Activated CD4-positive, alpha-beta T cell treated with anti-CD3 and anti-CD28 coated beads, Interleukin-2, amount 10 ng/mL, durations not matched to agents 24 days and 14 days (primary cell): ENCODE data around the gene PMM2. TPM values are rescaled to one million over a fixed set of nuclear protein-coding genes. Genes with fewer than 3 reads are reported as not detected.
"Not testable (repeated sequence)": the region's sequence is repeated elsewhere in the genome, so short reads cannot be mapped to it uniquely, and the experiment has no call there.

Experiments used
- DNase-seq: peaks from one replicate; pipeline ENCODE4 v3.0.0; 2022
- H3K27ac Mint-ChIP-seq: one replicate; pipeline ENCODE4 v1.8.0; 2022; ENCODE audit warnings: mild to moderate bottlenecking, mixed read lengths
- H3K27me3 Mint-ChIP-seq: one replicate; pipeline ENCODE4 v1.8.0; 2022; ENCODE audit warnings: mixed read lengths
- H3K36me3 Mint-ChIP-seq: one replicate; pipeline ENCODE4 v1.8.0; 2022; ENCODE audit warnings: low read depth, mild to moderate bottlenecking, mixed read lengths
- H3K4me1 Mint-ChIP-seq: one replicate; pipeline ENCODE4 v1.8.0; 2021; ENCODE audit warnings: mixed read lengths
- H3K4me3 Mint-ChIP-seq: one replicate; pipeline ENCODE4 v1.8.0; 2022; ENCODE audit warnings: mild to moderate bottlenecking, moderate library complexity, mixed read lengths
- H3K9me3 Mint-ChIP-seq: one replicate; pipeline ENCODE4 v1.8.0; 2021; ENCODE audit warnings: mixed read lengths
- intact Hi-C: fragments of 100-400 bp; cut with micrococcal nuclease; formaldehyde crosslinking; loops from one replicate; pipeline ENCODE4 v1.15.1; 2023
- total RNA-seq: library from RNA; stranded (reverse); gene quantifications from 2 replicates; pipeline ENCODE4 v1.2.3, GENCODE V29; 2022

Gene PMM2
- total RNA-seq, 1 donor from 2014 or later: 74.1 TPM

DNA sequence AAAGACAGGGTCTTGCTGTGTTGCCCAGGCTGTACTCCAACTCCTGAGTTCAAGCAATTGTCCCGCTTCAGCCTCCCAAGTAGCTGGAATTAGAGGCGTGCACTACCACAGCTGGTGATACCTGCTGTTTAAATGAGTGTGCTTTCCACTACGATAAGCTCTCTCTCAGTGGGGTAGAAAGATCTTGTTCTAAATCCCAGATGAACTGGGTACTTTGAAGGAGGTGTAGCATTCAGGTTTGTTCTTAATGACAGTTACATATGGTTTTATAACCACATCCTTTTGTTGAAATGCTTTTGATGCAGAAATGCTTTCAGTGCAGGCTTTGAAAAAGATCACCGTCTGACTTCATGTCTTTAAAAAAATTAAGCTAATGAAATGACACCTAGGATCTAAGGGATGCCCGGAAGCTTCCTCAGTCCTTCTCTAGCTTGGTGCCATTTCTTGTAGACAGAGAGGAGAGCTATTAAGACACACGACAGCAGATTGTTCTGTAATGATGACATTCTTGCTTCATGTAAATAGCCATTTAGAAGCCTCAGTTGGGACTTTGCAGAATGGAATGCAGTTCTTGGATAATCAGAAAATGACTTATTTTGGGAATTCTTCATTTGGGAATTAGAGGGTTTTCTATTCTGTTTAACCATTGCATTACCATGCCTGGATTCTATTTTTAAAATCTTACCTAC is 19.5 kb downstream of the PMM2 start:
- peak; percentile 67 for DNase-seq
- Mint-ChIP-seq H3K9me3 (no peaks in the 10 kb centered on the region), H3K36me3 (peaks cover 74% of the 10 kb centered on the region), H3K27me3 (no peaks in the 10 kb centered on the region), H3K27ac (peak overlapping the region; percentile 71), H3K4me3 (peak overlapping the region; percentile 38), H3K4me1 (peaks cover 26% of the 10 kb centered on the region)
- intact Hi-C loops: no loop called here

DNA sequence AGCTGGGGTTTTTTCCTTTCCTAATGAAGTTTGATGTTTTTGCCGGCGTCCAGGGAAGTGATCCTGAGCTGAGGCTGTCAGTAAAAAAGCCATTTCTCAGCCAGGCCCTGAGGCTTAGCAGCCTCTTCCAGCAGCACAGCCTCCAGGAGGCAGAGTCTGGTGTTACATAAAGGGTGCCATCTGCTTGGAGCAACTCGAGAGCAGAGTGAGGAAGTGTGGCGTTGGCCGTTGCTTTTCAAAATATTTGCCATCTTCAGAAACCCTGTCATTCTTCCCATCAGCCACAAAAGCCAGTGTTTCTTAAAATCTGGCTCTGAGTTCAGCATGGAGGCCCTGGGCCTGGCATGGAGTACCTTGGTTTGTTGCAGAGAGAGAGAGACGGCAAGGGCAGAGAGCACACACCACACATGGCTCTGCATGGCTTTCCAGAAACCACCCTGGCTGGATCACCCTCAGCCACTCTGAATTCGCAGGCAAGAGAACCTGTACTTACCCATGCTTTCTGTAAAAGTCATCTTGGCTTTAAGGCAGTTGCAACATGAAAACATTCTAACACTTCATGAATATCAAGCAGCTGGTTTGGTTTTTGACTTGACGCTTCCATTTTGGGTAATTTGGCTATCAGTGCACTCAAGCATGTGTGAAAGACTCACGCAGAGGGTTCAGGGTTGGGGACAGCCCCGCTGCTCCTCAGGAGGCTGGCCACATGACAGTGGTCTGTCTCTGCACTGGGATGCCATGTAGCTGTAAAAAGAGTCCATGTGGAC is 21.0 kb downstream of the PMM2 start:
- Mint-ChIP-seq H3K27me3 (no peaks in the 10 kb centered on the region), H3K27ac (peak overlapping the region; percentile 11)
- intact Hi-C loops: no loop called here

DNA sequence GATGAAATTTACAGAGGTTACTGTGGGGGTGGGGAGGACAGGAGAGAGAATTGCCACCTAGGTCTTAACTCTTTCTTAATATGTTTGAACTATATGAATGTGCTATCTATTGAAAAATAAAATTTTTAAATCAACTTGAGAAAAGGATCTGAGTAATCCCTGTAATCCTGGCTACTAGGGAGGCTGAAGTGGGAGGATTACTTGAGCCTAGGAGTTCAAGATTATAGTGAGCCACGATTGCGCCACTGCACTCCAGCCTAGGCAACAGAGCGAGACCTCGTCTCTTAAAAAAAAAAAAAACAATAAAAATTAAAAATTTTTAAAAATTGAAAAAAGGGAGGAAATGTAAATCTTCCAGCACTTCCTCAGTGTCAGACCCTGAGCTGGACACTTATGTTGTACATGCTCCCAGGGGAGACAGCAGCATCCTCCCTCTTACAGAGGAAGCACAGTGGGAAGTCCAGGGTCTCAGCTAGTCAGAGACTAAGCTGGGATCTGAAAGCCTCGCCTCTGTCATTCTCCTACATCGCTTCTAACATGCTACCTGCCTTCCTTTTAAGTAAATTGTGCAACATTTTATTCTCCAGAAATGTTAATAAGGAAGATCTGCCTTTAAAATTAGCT is 21.9 kb downstream of the PMM2 start:
- DNase-seq: no peak
- intact Hi-C loops: loop anchor here (2.0 kb wide), 1 partner anchor 61 kb away; no protein-coding TSS in a partner anchor
- H3K4me1 Mint-ChIP-seq: peaks cover 22% of the 10 kb centered on the region
- H3K4me3 Mint-ChIP-seq: no peak overlapping the region
- H3K27me3 Mint-ChIP-seq: no peaks in the 10 kb centered on the region
- H3K36me3 Mint-ChIP-seq: peaks cover 64% of the 10 kb centered on the region
- H3K9me3 Mint-ChIP-seq: no peaks in the 10 kb centered on the region
- no peak overlapping the region for H3K27ac Mint-ChIP-seq

More for the DNA sequence above, 21.0 kb downstream of the PMM2 start:
- no peak for DNase-seq
- Mint-ChIP-seq H3K9me3 (no peaks in the 10 kb centered on the region), H3K4me1 (peaks cover 25% of the 10 kb centered on the region), H3K36me3 (peaks cover 68% of the 10 kb centered on the region), H3K4me3 (no peak overlapping the region)

DNA sequence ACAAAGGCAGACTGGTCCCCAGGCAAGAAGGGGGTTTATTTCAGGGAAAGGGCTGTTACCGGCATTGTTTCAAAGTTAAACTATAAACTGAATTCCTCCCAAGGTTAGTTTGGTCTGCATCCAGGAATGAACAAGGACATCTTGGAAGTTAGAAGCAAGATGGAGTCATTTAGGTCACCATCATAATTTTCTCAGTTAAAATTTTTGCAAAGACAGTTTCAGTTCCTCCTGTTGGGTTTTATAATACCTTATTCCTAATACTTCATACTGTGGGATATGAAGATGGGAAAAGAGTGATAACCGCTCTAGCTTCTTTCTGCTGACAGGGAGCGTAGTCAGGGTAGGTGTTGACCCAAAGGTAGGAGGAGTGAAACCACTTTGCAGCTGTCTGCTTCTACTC is 24.8 kb downstream of the PMM2 start:
- Mint-ChIP-seq H3K4me3 (no peak overlapping the region), H3K27me3 (no peaks in the 10 kb centered on the region), H3K36me3 (peaks cover 53% of the 10 kb centered on the region), H3K4me1 (peaks cover 11% of the 10 kb centered on the region), H3K9me3 (no peaks in the 10 kb centered on the region), H3K27ac (no peak overlapping the region)
- intact Hi-C loops: no loop called here
- DNase-seq: no peak

DNA sequence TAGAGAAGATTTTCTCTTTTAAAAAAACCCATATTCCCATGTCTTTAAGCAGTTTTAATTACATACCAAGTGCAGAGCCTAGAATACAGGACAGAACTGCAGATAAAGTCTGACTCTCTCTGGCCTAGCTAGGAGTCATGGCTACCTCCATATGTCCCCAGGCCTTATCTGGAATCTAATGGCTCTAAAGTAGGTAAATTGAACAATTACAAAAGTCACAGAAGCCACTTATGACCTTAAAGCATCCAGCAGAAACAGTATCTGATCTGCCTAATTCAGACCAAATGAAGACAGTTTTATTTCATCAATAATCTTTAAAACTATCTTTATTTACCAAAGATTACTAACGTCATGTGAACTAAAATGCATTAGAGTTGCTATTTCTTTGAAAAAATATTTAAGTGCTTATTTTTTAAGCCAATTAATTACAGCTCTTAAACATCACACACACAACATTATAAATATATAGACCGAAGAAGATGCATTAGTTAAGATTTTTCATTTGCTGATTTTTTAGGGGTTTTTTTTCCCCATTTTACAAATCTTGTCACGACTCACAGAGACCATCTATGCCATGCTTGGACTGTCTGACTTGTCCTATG is 28.7 kb downstream of the PMM2 start:
- intact Hi-C loops: no loop called here
- Mint-ChIP-seq H3K9me3 (no peaks in the 10 kb centered on the region), H3K36me3 (peaks cover 54% of the 10 kb centered on the region), H3K4me3 (no peak overlapping the region), H3K27ac (no peak overlapping the region), H3K4me1 (peaks cover 11% of the 10 kb centered on the region), H3K27me3 (no peaks in the 10 kb centered on the region)
- DNase-seq: no peak

DNA sequence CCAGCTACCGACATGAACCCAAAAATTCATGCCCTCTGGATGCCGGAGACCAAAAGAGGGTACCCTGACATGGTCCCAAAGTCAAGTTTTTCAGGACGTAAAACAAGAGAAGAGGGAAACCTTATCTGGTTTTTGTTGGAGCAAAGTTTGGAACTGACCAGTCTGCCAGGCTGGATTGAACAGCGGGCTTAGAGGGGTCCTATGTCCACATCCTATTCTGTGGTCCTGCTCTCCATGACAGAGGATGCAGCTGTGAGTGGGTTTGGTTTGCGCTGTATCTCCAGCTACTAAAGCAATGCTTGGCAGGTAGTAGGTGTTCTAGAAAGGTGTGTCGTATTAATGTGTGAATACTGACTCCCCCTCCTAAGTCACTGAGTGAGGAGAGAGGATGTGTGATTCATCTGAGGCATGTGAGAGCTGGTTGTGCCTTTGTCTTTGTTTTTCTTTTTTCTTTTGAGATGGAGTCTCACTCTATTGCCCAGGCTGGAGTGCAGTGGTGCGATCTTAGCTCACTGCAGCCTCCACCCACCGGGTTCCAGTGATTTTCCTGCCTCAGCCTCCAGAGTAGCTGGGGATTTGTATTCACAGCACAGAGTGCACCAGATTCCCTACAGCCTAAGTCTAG is 31.0 kb downstream of the PMM2 start:
- intact Hi-C loops: no loop called here
- H3K4me1 Mint-ChIP-seq: peaks cover 12% of the 10 kb centered on the region
- H3K36me3 Mint-ChIP-seq: peaks cover 50% of the 10 kb centered on the region
- H3K27me3 Mint-ChIP-seq: no peaks in the 10 kb centered on the region
- H3K4me3 Mint-ChIP-seq: no peak overlapping the region
- no peak overlapping the region for H3K27ac Mint-ChIP-seq
- no peaks in the 10 kb centered on the region for H3K9me3 Mint-ChIP-seq
- DNase-seq: no peak

DNA sequence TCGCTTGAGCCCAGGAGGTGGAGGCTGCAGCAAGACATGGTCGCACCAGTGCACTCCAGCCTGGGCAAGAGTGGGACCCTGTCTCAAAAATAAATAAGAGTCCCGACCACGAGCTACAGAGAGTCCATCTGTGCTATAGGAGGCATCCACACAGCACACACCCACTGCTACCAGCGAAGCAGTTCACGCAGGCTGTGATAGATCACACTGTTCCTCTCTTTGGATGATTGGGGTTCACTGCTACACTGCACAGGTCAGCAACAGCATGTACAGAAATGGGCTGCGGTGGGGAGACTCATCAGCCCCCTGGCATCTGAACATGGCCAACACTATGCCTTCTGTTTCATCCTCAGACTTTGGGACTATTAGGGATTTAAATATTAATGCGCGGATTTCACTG is 33.8 kb downstream of the PMM2 start:
- Mint-ChIP-seq H3K9me3 (no peaks in the 10 kb centered on the region), H3K27me3 (no peaks in the 10 kb centered on the region), H3K27ac (no peak overlapping the region), H3K4me1 (peaks cover 14% of the 10 kb centered on the region), H3K36me3 (peaks cover 42% of the 10 kb centered on the region), H3K4me3 (no peak overlapping the region)
- DNase-seq: no peak
- intact Hi-C loops: no loop called here

DNA sequence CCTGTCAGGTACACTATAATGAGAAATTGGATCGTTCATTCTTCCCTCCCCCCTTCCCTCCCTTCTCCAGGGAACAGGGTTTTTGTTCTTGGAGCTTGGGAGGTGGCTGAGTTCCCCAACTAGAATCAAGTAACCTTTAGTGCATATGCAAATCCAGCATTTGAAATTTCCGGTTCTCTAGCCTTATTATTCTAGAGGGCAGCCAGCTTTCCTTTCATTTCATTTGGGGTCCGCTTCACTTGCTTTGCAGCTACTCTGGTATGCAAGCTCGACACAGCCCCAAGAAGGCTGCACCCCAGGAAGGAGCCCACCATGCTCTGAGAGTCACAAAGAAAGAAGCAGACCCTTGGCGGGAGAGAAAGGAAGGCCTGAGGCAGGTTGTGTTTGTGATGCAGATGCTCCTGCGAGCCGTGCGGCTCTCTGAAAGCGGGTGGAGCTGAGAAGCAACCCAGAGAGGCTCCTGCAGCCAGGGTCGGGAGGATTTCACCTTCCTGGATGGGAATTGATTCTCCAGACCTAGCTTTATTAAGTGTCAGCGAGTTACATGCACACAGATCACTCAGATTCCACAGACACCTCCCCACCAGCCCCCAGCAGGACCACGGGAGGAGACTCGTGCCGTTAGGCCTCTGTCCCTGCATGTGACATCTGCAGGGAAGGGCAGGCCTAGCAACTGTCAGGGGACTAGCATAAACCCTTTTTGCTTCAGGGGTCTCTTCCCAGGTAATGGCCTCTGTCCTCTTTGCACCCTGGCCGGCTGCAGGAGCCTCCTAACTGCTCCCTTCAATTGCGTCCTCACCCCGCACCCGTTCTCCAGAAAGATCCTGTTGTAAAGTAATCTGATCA is 34.5 kb downstream of the PMM2 start:
- H3K4me3 Mint-ChIP-seq: no peak overlapping the region
- H3K9me3 Mint-ChIP-seq: no peaks in the 10 kb centered on the region
- DNase-seq: no peak
- H3K4me1 Mint-ChIP-seq: peaks cover 12% of the 10 kb centered on the region
- peaks cover 40% of the 10 kb centered on the region for H3K36me3 Mint-ChIP-seq
- no peaks in the 10 kb centered on the region for H3K27me3 Mint-ChIP-seq
- H3K27ac Mint-ChIP-seq: no peak overlapping the region
- intact Hi-C loops: no loop called here

DNA sequence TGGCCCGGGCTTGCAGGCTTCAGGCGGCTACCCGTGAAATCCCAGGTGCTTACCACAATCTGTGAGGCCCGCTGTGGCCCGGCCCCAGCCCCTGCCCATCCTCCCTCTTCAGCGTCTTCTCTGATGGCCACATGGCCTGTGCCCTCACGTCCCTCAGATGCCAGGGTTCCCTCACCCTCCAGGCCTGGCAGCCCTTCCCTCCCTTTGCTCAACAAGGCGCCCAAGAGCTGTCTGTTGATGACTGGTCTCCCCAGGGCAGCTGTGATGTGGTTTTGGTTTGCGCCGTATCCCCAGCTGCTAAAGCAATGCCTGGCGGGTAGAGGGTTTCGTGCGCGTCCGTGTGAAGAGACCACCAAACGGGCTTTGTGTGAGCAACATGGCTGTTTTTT is 35.1 kb downstream of the PMM2 start:
- Mint-ChIP-seq H3K4me3 (no peak overlapping the region), H3K9me3 (no peaks in the 10 kb centered on the region), H3K27ac (no peak overlapping the region), H3K4me1 (peaks cover 12% of the 10 kb centered on the region), H3K36me3 (peaks cover 39% of the 10 kb centered on the region), H3K27me3 (no peaks in the 10 kb centered on the region)
- no peak for DNase-seq
- intact Hi-C loops: no loop called here

DNA sequence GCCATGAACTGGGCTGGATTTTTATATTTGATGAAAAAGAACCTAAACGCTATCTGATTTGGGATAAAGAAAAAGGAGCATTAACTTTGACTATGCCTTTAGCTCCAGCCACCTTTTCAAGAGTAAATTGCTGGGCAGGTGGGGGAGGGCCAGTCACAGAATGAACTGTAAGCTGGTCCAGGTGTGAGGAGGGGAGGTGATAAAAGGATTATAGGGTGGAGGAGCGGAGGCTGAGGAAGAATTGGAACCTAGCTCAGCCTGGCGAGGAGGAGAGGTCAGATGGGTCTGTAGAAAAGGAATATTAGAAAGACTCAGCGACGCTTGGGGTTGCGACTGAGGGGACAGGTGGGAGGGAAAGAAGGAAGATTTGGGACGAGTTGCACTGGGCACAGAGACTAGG is 39.2 kb downstream of the PMM2 start:
- H3K9me3 Mint-ChIP-seq, H3K4me3 Mint-ChIP-seq, DNase-seq, H3K4me1 Mint-ChIP-seq, H3K27me3 Mint-ChIP-seq, H3K27ac Mint-ChIP-seq, intact Hi-C loops: not testable (repeated sequence)
- H3K36me3 Mint-ChIP-seq: peaks cover 11% of the 10 kb centered on the region

DNA sequence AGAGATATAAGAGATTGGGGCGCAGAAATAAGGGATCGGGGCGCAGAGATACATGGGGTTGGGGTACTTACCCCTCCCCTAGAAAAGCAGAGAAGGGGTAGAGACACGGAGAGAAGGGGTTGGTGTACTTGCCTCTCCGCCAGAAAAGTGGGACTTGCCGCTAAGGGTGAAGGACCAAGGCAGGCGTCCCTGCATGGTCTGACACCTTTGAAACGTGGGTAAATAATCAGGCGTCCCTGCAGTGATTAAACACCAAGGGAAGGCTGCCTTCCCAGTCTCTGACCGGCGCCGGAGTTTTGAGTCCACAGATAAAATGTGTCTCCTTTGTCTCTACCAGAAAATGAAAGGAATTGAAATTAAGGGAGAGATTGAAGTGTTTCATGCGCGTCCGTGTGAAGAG is 40.0 kb downstream of the PMM2 start:
- H3K27me3 Mint-ChIP-seq, intact Hi-C loops, H3K27ac Mint-ChIP-seq, H3K36me3 Mint-ChIP-seq, H3K4me3 Mint-ChIP-seq, H3K9me3 Mint-ChIP-seq, DNase-seq: not testable (repeated sequence)
- H3K4me1 Mint-ChIP-seq: peaks cover 11% of the 10 kb centered on the region

DNA sequence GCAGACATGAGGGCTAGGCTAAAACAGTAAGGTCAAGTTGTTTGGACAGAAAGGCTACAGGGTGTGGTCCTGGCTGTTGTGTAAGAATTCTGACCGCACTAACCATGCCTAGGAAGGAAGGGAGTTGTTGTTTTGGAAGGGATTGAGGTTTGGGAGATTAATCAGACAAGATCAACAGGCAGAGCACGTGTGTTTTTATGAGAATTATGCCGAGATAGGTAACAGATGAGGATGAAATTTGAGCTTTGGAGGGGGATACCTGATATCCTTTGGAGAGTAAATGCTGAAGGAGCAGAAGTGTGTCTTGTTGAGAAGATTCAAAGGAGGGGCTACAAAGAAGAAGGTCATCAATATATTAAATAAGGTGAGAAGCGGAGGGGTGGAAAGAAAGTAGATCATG is 44.4 kb downstream of the PMM2 start:
- H3K4me3 Mint-ChIP-seq, H3K27ac Mint-ChIP-seq, H3K4me1 Mint-ChIP-seq, intact Hi-C loops, DNase-seq, H3K9me3 Mint-ChIP-seq, H3K27me3 Mint-ChIP-seq: not testable (repeated sequence)
- peaks cover 16% of the 10 kb centered on the region for H3K36me3 Mint-ChIP-seq

DNA sequence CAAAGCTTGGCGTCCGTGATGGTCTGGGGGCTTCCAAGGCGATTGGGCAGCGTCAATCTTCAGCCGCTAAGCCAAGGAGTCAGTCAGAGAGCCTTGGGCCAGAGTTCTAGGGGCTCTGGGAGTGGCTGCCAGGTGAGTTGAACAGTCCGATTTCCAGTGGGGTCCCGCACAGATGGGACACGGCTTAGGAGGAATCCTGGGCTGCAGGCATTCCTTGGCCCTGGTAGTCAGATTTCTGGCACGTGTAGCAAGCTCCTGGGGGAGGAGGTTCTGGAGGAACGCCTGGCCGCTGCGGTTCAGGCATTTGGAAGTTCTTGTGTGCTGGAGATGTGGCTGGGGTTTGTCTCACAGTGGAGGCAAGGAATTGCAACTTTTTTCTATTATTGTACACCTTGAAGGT is 45.7 kb downstream of the PMM2 start:
- not testable (repeated sequence) for H3K9me3 Mint-ChIP-seq

More for the DNA sequence above, 45.7 kb downstream of the PMM2 start:
- peaks cover 16% of the 10 kb centered on the region for H3K36me3 Mint-ChIP-seq
- H3K27ac Mint-ChIP-seq, DNase-seq, H3K27me3 Mint-ChIP-seq, intact Hi-C loops, H3K4me1 Mint-ChIP-seq, H3K4me3 Mint-ChIP-seq: not testable (repeated sequence)
